NCI-H1417 (cell line): ENCODE measurements around the gene SECTM1.
A peak's percentile ranks its signal among the peaks of the same experiment; 100 is the strongest.

Source experiments
- DNase-seq, 3 experiments: peaks; one replicate each; lab custom pipeline; 2025; lab: John Stamatoyannopoulos, UW

SECTM1 gene

DNA sequence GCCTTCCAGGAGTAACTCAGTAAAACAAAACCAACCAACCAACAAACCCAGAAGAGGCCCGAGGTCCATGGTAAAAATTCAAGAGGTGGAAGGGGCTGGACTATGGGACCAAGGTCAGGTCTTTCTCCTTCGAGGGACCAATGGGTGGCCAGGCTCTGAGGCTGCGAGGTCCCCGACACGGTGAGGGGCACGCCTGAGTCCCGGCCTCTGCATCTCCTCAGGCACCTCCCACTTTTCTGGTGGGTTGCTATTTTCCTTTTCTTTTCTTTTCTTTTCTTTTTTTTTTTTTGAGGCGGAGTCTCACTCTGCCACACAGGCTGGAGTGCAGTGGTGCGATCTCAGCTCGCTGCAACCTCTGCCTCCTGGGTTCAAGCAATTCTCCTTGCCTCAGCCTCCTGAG lies 34.1 kb downstream of the SECTM1 start:
- no peak for DNase-seq

DNA sequence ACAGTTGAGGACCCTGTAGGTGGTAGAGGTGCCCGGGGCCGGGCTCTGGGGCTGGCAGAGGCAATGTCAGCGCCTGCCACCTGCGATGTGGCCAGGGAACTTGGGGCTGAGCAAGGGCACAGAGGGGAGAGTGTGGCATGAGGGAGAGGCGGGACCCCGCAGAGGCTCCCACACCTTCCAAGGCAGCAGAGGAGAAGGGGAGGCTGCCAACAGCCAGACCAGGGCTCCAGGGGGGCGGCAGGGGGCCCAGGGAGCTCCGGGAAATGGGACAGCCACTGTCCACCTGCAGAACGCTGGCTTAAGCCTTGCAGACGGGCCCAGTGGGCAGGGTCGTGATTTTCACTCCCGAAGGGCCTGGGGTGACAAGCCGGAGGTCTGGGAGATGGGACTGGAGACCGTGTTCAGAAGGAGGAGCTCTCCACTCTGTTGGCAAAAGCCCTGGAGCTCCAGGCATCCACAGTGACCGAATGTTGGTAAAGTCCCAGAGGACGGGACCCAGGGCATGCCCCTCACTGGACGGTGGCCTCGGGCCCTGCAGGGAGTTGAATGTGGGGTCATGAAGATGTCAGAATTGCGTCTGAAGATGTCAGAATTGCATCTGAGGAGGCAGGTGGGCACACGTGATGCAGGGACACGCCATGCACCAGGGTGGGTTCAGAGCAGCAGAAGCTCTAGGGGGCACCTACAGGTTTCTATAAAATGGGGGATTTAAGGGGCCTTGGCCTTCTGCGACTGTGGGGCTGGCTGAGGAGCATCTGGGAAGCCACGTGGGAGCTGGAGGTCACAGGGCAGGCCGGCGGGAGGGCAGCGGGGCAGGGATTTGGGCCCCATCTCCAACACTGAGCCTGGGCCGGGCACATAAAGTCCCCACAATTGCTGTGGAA lies 34.8 kb downstream of the SECTM1 start:
- no peak for DNase-seq

DNA sequence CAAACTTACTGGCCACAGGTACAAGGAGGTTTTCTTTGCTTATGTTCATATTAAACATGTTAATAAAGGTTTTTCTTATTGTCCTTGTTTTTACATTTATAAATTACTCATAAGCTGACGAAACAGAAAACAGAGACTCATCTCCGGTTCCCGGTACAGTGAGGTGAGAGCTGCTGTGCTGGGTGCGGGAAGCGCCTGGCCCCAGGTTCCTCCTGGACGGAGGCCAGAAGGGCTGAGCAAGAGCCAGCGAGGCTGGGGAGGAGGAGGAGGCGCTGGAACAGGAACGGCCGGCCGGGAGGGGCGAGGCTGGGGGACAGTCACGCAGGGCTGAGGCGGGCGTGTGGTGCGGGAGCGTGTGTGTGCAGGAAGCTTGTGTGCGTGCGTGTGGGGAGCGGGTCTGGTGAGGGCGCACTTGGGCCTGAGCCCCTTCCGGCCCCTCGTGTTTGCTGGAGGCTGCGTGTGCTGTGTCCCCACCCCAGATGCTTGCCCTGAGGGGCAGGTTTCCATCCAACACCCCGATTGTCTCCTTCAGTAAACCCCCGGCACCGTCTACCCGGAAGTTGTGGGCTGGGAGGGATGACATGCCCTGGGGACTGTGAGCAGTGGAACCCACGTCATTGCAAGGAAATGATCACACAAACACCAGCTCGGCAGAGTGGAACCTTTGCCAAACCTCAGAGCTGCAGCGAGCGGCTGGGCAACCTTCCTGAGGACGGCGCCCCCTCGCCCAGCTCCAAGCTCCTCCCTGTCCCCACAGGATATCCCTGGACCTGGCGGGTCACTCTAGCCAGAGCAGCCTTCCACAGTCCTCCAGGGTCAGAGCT lies 35.6 kb downstream of the SECTM1 start:
- peak in 2 of 3 experiments; percentile 45 to 69 for DNase-seq

DNA sequence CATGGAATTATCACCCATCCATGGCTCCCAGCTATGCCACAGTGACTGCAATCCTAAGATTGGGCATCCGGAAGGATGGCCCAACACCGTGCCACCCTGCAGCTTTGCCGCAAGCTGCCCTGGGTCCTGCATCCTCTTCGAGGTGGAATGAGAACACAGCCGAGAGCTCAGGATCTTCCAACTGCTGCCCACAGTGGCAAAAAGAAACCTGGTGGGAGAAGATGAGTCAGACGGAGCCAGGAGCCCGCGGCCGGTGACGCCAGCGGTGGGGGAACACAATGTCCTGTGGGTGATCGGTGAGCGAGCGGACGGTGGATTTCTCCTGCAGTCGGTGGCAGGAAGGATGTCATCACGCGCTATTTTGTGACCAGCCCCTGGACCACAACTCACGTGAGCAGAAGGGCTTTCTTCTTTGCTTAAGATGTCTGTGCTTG lies 36.3 kb downstream of the SECTM1 start:
- DNase-seq: peak in 2 of 3 experiments; percentile 26 to 69

DNA sequence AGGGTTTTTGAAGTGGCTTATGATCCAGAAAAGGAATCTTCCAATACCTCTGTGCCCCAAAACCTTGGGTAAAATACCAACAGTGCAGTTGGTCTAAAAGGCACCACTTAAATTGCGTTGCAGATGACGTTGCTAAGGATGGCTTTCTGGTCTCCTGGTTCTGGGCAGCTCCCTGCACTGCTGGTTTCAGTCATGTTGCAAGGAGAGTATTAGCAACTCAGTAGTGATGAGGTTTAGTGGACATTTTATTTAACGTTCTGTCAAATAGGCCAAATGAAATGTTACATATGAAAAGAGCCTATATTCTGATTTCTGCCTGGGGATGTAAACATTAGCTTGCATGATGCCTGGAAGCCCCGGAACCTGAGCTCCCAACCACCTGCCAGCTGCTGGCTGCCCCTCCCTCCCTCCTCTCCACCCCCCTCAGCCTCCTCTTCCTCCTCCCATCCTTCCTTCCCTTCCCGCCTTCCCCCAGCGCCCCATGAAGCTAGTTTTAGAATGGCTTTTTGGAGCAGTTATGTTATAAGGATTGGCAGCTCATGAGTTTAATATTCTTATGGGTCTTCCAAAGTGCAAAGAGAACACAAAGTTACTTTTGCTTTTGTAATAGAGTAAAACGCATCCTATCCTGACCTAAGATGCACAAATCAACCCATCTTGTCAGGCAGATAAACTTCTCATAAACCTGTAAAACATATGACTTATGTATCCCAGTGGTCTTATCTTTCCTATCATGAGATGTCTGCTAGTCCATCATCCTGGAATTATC lies 36.9 kb downstream of the SECTM1 start:
- DNase-seq: peak in 1 of 3 experiments; percentile 51

DNA sequence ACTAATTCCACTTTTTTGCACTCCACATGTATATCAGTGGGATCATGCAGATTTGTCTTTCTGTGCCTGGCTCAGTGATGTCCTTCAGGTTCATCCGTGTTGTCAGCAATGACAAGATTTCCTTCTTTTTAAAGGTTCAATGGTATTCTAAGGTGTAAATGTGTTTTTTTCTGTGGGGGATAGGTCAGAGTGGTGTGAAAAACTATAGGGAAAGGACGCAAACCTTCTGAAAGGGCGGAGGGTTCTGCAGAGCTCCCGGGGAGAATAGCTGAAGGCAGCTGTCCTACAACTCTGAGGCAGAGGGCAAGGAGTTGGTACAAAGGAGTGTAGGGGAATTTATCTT lies 38.1 kb downstream of the SECTM1 start:
- DNase-seq: no peak

DNA sequence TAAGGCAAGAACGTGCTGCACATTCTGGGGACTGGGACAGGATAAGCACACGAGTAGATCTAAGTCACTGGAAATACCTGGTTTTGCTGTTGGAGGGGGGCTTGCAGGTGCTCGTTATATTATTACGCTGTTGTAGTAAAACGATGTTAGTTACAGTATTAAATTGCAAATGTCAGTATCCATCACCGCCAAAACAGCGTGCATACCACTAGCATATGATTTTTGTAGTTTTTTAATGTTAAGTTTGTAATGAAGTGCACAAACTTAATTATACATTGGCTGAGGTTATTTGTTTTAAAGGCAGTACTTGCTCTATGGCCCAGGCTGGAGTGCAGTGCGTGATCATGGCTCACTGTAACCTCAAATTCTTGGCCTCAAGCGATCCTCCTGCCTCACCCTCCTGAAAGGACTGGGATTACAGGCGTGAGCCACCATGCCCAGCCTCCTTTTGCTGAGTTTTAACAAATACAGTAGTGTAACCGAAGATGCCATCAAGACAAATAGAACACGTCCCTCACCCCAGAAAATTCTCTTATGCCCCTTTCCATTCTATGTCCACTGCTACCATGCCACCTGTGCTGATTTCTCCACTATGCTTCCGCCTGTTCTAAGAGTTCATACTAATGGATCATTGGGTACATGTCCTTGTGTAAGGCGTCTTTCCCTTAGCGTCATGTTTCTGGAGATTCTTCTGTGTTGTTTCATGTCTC lies 39.3 kb downstream of the SECTM1 start:
- DNase-seq: peak in 1 of 3 experiments; percentile 43

DNA sequence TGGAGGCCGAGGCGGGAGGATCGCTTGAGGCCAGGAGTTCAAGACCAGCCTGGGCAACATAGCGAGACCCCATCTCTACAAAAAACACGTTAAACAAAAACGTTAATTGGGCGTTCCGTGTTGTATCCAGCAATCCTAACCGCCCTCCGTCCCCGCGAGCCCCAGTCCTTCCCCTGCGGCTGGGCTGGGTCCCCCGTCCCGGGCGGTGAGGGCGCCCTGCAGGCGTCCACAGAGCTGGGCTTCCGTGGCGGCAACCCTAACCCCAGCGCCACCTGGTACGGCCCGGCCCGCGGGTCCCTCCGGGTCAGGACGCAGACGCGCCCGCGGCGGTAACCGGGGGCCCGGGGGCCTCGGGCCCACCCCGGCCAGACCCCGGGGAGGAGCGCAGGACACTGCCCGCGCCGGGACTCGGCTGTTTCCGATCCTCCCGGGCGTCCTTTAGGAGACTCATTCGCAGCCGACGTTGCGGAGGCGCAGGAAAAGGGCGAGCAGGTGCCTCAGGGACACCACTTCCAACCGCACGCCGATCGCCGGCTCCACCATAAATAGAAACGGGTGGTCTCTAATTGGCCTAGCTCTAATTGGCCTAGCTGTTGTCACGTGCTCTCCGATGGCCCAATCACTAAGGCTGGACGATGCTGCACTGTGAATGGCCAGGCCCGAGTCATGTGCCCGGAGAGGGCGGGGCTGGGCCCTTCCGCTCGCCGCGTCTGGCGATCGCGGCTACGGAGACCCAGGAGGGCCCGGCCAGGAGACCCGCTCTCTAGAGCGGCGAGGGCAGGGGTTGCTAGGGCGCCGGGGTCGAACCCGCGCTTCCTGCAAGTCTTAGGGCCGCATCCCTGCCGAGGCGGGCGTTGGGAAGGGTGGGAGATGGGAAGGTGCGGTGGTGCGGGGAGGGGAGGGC lies 41.1 kb downstream of the SECTM1 start:
- peak; percentile 98 to 99 (median 98) for DNase-seq

DNA sequence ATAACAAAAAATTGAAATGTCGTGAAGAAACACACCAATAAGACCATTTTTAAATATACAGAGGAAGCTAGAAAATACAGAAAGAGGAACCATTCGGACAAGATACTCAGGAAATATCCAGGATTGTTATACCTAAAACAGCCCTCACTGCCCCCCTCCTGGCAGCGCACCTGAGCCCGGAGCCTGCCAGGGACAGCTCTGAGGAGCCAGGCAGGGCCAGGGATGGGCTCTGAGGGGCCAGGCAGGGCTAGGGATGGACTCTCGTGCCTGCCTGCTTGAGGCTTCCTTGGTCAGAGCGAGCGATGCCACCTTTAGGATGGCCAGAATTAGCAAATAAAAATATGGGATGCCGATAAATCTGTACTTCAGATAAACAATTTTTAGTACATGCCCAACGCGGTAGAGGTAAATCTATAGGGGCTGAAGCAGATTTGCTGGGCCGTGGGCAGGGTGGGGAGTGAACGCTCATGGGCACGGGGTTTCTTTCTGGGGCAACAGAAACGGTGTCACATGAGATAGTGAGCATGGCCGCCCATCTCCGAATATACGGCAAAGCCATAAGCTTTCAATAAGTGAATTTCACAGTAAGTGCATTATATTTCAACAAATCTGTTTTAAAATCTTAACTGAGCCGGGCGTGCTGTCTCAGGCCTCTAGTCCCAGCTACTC lies 41.9 kb downstream of the SECTM1 start:
- no peak for DNase-seq

DNA sequence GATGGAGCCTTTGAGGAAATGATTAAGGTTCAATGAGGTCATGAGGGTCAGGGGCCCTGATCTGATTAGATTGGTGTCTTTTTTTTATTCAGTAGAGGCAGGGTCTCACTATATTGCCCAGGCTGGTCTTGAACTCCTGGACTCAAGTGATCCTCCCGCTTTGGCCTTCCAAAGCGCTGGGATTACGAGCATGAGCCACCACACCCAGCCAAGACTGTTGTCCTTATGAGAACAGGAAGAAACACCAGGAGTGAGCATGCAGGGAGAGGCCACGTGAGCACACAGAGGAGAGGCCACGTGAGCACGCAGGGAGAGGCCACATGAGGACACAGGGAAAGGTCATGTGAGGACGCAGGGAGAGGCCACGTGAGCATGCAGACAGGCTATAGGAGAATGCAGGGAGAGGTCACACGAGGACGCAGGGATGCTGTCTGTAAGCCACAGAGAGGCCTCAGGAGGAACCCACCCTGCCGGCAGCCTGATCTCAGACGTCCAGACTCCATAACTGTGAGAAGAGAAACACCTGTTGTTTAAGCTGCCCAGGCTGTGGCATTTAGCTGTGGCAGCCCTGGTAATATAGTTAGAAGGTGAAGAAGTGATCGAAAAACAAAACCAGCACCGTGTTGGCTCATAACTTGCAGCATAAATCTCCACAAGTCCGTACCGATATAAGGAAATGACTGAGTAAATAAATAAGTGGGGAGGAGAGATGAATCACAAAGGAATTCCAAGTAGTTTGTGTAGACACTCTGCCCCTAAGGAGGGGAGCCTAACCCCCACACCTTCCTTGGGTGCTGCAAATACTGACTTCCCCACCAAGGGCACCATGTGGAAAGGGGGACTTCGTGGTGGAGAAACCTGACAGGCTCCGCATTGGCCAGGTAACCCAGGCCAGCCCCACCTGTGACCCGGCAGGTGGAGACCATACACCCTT lies 45.4 kb downstream of the SECTM1 start:
- DNase-seq: peak; percentile 77 to 96 (median 94)

DNA sequence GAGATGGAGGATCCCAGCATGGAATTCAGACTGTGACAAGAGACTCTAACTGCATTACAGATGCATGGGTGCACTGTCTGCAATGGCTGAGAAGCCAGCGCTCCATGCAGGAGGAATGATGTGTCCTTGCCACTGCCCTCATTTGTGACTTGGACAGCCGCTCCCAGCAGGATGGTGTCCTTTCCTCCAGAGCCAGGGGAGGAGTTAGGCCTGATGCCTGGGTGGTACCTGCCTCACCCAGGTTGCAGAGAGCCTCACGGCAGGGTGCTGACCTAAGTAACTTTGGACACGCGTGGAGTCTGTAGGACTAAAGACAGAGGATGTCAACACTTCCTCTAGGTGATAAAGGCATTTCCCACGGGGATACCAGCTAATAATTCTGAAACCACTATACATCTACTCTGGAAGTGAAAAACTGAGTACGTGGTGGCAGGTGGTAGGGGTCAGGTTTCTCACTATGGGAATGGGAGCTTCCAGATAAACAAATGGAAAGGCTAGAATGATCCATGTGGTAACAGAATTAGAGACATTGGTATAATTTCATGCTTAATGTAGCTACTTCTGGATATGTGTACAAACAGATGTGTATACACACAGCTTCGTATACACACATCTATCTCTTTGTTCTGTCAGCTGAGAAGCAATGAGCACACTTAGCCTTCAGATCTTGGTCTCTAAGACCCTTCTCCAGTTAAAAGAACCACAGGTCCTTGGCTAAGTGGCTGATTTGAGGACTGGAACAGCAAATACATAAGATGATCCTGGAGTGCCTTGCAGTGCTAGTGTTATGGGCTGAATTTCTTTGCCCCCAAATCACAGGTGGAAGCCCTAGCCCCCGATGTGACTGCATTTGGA lies 46.3 kb downstream of the SECTM1 start:
- peak in 1 of 3 experiments; percentile 29 for DNase-seq

DNA sequence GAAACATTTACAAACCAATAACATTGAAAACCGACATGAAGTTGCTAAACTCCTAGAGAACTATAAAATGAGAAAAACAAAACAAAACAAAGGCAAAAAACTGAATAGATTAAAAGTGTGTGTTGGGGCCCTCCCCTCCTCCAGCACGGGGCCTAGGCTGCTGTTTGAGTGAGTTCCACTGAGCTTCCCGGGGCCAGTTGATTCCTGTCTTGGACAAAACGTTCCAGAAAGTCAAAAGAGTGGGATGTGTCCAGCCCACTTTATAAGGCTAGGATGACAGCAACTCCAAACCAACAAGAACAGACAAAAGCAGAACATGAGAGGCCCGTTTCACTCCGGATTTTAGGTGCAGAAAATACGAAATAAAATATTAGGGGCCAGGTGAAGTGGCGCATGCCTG lies 48.4 kb downstream of the SECTM1 start:
- no peak for DNase-seq

DNA sequence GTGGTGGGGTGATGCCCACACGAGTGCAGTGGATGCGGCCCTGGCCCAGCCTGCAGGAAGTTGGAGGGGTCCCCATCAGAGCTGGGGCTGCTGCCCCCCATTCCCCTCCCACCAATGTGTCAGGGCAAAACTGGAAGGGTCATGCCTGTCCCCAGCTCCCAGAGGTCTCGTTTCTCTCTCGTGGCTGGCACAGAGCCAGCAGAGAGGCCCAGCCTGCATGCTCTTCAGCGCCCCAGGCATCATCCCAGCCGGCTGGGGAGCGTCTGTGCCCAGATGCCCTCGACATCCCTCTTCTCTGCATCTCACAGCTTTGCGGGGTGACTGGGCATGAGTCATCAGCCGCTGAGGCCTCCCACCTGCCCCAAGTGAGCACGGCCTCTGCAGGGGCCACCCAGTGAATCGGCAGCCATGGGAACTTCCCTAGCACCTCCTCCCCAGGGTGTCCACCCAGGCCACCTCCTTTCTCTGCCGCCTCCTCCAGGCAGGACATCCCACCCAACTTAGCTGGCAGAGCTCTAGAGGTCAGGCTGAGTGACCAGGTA lies 50.3 kb downstream of the SECTM1 start:
- peak; percentile 43 to 92 (median 81) for DNase-seq

DNA sequence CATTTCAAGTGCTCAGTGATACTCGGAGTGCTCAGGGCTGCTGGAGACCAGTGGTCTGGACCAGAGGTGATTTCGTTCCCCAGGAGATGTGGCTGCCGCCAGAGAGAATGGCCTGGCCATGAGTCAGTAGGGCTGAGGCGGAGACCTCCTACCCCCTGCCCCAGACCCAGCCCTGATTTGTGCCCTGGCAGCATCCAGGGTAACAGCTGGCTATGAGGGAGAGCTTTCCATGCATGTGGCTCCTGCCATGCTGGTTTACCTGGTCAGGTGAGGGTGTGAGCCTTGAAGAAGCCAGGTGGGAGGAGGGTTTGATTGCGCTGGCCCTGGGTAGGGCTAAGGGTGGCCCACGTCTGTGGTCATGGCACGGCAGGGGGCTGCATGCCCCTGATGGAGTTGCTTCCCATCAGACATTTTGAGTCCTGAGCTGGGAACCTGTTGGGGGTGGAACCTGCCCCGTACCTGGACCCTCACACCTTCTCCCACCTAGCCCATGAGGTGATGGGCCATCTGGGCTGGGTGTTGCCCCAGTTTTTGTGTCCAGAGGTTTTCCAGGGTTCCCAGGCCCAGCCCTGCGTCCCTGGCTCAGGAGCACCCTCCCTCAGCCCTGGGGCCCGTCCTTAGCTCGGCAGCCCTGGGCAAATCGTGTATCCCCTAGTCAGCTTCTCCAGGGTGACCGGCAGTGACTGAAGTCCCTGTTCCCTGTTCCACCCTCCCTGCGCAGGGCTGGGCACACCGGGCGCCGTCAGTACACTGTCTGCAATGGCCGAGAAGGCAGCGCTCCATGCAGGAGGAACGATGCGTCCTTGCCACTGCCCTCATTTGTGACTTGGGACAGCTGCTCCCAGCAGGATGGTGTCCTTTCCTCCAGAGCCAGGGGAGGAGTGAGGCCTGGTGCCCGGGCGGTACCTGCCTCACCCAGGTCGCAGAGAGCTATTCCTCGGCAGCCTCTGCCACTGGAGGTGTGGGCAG lies 51.0 kb downstream of the SECTM1 start:
- DNase-seq: no peak

DNA sequence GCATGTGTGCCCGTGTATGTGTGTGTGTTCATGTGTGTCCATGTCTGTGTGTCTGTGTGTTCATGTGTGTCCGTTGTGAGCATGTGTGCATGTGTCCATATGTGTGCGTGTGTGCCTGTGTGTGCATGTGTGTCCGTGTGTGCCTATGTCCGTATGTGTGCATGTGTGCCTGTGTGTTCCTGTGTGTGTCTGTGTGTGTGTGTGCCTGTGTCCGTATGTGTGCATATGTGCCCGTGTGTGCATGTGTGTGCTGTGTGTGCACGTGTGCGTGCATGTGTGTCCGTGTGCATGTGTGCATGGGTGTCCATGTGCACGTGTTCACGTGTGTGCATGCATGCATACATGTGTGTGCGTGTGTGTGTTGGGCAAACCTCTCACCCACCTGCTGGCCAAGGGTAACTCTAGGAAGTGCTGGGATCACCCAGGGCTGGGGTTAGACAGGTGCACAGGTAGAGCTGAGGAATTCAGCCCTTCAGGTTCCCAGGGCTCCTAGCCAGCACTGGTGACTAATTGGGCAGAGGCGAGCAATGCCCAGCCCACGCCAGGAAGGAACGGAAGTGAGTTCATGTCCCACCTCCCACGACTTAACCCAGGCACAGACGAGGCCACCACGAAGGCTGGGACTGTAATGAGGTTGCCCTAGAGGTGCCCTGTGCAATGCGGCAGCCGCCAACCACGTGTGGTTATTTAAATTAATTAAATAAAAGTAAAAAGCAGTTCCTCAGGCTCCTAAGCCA lies 51.9 kb downstream of the SECTM1 start:
- DNase-seq: no peak

DNA sequence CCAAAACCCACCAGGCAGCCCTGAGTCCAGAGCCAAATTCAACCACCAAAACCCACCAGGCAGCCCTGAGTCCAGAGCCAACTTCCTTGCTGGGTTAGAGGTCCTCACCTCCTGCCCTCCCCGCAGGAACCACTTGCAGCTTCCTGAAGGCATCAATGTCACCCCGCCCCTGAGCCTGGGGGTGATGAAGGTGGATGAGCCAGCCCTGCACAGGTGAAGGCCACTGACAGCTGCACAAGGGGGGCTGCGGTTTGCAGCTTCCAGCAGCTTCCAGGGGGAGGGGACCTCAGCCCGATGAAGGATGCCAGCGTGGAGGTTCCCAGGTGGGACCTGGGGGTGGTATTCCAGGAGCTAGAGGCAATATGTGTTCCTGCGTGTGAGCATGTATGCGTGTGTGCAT lies 52.5 kb downstream of the SECTM1 start:
- DNase-seq: no peak
